Endothelial cell of umbilical vein (primary cell): Measurements from ENCODE around the gene PPP1CA.
A peak's percentile ranks its signal among the peaks of the same experiment; 100 is the strongest.

Experiments
- CTCF ChIP-seq, 2 donors: IDR thresholded peaks; 1 replicate in 1 of 2; 2 replicates in 1 of 2; pipeline ENCODE4 v1.5.1; 2011; ENCODE audit warnings: low read length in 2 of 2, mild to moderate bottlenecking in 2 of 2, moderate library complexity in 2 of 2, control low read depth in 1 of 2, inconsistent platforms in 1 of 2, low read depth in 1 of 2; ENCODE audit not compliant: insufficient read depth in 1 of 2; ENCODE audit errors: extremely low read depth in 1 of 2
- EZH2 ChIP-seq: IDR thresholded peaks from 2 replicates; pipeline ENCODE4 v1.6.1; 2012; ENCODE audit warnings: borderline replicate concordance, low read depth, mild to moderate bottlenecking, moderate library complexity, low read length, inconsistent platforms; ENCODE audit not compliant: severe bottlenecking
- GATA2 ChIP-seq: IDR thresholded peaks from 2 replicates; pipeline ENCODE4 v1.7.0; 2011; ENCODE audit warnings: low read depth, mild to moderate bottlenecking, moderate library complexity, mixed read lengths, low read length; ENCODE audit not compliant: insufficient read length, insufficient read depth
- JUN ChIP-seq: IDR thresholded peaks from 2 replicates; pipeline ENCODE4 v1.6.1; 2011; ENCODE audit warnings: borderline replicate concordance, low read depth; ENCODE audit not compliant: insufficient read length, insufficient read depth
- MAX ChIP-seq: IDR thresholded peaks from 2 replicates; pipeline ENCODE4 v1.6.1; 2011; ENCODE audit not compliant: insufficient read depth, insufficient read length
- MYC ChIP-seq: IDR thresholded peaks from one replicate; pipeline ENCODE4 v1.6.1; 2011; ENCODE audit warnings: mild to moderate bottlenecking, low read depth, low read length
- POLR2A ChIP-seq: IDR thresholded peaks from 2 replicates; pipeline ENCODE4 v1.6.1; 2012; ENCODE audit warnings: low read depth, mild to moderate bottlenecking, control low read depth, low read length
- POLR2AphosphoS5 ChIP-seq: IDR thresholded peaks from 2 replicates; pipeline ENCODE4 v1.6.1; 2012; ENCODE audit warnings: low read depth, mild to moderate bottlenecking, control low read depth, low read length, moderate library complexity; ENCODE audit not compliant: insufficient read depth

GRCh38 chr11:67401495-67402191 lies at the start of gene PPP1CA:
- peak; percentile 98 for TF ChIP-seq POLR2AphosphoS5
- TF ChIP-seq MAX: no peak
- TF ChIP-seq CTCF (IDR thresholded peaks at IDR 0.05; ENCODE audit: extremely low read depth in 1 of 2, insufficient read depth in 1 of 2, low read depth in 1 of 2, low read length in 2 of 2): peak in 1 of 2 donors; percentile 26
- TF ChIP-seq EZH2: no peak
- peak; percentile 90 for TF ChIP-seq POLR2A
- no peak for TF ChIP-seq MYC
- TF ChIP-seq JUN: no peak
- no peak for TF ChIP-seq GATA2
